VCaP (cell line): Measurements from ENCODE around the gene SMIM21.

Experiments
- H3K27ac ChIP-seq: fragments of 450-650 bp; 2 replicates; pipeline ENCODE4 v1.5.1; 2017
- CTCF ChIP-seq: fragments of 450-650 bp; conservative IDR thresholded peaks from 2 replicates; pipeline ENCODE4 v1.5.1; 2017; ENCODE audit warnings: mild to moderate bottlenecking, moderate library complexity

The SMIM21 gene

DNA sequence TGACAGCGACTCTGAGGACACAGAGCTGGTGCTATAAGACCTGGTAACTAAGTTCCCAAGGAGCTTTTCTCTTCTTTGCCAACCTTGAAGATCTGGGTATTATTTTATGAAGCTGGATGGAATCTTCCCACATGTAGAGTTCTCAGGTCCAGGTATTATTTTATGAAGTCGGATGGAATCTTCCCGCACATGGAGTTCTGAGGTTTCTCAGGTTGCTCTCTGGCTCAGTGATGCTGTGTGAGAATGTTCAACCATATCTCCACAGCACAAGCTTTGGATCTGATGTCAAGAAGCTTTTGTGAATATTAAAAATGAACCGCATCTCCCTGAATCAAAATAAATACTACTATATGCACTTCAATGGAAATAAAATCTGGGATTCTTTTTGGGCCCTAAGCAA lies at the start of gene SMIM21:
Gene SMIM21 (minus strand): TSS at position 101 of the 400 bp plus-strand sequence. CDS start 140 bp downstream, outside the sequence.
- no peak within 1 kb of the TSS for H3K27ac ChIP-seq
- TF ChIP-seq CTCF = no peak

DNA sequence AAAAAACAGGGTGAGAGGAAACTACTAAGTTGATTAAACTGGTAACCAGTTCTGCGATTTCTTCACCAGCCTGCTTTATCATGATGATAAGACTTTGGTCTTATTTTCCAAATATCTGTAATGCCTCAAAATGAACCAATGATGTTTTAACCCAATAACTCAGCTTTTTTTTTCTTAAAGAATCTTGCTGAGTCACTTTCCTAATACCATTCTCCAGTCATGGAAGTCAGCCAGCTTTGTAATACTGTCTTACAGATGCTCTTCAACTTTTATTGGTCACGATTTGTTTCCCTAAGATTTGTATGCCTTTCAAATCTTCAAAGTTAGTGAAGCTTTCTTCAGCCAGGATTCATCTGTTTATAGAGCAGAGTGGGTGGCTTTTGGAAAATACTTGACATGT lies 47.7 kb upstream of the SMIM21 start:
- TF ChIP-seq CTCF = no peak
- peak overlapping the region; percentile 43 for H3K27ac ChIP-seq

- TF ChIP-seq CTCF = no peak
- H3K27ac ChIP-seq = no peak overlapping the region
Observed at GRCh38 chr18:75474332-75474731, 46.8 kb upstream of the SMIM21 start.

DNA sequence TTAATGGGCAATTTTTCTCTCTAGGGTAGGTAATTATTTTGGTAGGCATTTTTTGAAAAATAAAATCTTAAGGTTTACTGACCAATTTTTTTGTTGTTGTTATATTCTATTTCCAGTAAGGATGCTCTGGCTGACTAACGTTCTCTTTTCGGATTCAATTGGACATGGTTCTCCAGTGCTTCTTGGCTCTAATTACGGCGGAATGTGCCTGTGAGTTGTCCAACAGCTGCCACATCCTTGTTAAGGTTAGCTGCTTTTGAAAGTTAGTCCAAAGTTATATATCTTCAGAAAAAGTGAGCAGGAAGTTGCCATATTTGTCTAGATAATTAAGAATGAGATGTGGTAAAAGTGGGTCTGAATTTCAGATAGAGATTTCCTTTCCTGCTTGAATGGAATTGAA lies 45.8 kb upstream of the SMIM21 start:
- no peak for TF ChIP-seq CTCF
- H3K27ac ChIP-seq = no peak overlapping the region

DNA sequence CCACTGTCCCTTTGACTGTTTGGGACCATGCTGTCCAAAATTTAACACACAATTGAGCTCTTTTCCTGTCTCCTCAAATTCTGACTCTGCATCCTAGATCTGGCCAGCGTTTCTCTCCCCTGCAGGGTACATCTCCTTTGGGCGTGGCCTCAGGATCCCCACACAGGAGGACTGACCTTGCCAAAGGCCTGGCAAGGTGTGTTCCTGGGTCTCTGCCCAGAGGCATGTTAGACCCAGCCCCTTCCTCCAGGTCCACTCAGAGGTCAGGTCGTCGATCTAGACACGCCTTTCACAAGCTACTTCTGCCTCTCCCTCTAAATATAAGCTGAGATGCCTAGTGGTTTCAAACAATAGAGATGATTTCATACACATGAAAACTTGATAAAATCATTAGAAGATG lies 45.4 kb upstream of the SMIM21 start:
- no peak for TF ChIP-seq CTCF
- no peak overlapping the region for H3K27ac ChIP-seq

DNA sequence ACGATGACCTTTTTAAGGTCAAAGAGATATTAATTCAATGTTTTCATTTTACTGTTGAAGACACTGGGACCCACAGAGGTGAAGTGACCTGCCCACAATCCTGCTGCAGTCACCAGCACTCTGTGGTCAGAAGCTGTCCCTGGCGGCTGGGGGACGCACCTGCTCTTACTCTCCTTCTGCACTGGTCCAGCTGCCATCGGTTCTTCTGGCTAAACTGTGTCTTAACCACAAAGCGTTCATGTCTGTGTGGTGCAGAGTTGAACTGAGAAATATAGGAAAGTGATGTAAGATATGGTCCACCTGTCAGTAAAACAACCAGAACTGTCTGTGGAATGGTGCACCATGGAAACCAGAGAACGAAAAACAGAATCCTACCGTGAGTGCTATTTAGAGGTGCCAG lies 44.9 kb upstream of the SMIM21 start:
- H3K27ac ChIP-seq = no peak overlapping the region
- no peak for TF ChIP-seq CTCF

GRCh38 chr18:75471850-75472249 lies 44.3 kb upstream of the SMIM21 start:
- H3K27ac ChIP-seq = no peak overlapping the region
- no peak for TF ChIP-seq CTCF

GRCh38 chr18:75467851-75468250 lies 40.3 kb upstream of the SMIM21 start:
- no peak for TF ChIP-seq CTCF
- no peak overlapping the region for H3K27ac ChIP-seq
